AG09309 (cell line): ENCODE results near the gene RHBG.

Experiments used
- DNase-seq: peaks from one replicate; pipeline ENCODE4 v3.0.0-alpha.2; 2010; ENCODE audit warnings: low read depth
- H3K4me3 ChIP-seq: 2 replicates; pipeline ENCODE4 v1.5.1; 2011; ENCODE audit warnings: mild to moderate bottlenecking, low read depth, low read length, moderate library complexity; ENCODE audit not compliant: control insufficient read depth
- TF ChIP-seq, protein P1 (sequence below): IDR thresholded peaks from 2 replicates; pipeline ENCODE4 v1.5.1; 2011; ENCODE audit warnings: mild to moderate bottlenecking, low read depth, low read length, inconsistent platforms; ENCODE audit not compliant: insufficient read depth, control insufficient read depth; ENCODE audit errors: missing control alignments

Gene RHBG

DNA sequence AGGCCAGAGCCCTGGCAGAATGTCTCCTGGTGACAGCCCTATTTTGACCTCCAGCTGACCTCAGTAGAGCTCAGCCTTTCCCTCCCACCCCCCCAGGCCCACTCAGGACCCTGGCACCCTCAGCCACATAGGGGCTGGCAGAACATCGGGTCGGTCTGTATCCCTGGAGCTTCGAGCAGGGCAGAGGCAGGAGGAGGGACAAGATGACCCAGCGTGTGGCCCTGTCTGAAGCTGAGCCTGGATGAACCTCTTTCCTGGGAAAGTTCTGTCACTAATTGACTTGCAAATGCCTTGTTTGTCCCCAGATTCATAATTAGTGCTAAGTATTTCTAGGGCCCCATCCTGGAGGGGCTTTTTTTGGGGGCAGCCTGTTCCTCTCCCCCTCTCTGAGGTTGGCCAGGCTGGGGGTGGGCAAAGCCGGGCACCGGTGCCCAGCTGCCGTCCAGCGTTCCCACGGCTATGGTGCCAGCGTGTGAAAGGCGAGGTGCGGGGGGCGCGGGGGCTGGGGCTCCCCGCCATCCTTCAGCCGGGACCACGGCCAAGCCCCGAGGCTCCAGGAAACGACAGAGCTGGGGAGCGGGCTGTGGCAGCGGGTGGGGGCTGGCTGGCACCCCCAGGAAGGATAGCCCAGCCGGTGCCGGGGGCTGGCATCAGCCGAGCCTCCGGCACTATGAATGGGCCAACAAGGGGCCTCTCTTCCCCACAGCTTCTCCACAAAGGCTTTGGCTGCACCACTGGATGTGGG, 31.4 kb downstream of the RHBG start:
- TF ChIP-seq, protein P1, sequence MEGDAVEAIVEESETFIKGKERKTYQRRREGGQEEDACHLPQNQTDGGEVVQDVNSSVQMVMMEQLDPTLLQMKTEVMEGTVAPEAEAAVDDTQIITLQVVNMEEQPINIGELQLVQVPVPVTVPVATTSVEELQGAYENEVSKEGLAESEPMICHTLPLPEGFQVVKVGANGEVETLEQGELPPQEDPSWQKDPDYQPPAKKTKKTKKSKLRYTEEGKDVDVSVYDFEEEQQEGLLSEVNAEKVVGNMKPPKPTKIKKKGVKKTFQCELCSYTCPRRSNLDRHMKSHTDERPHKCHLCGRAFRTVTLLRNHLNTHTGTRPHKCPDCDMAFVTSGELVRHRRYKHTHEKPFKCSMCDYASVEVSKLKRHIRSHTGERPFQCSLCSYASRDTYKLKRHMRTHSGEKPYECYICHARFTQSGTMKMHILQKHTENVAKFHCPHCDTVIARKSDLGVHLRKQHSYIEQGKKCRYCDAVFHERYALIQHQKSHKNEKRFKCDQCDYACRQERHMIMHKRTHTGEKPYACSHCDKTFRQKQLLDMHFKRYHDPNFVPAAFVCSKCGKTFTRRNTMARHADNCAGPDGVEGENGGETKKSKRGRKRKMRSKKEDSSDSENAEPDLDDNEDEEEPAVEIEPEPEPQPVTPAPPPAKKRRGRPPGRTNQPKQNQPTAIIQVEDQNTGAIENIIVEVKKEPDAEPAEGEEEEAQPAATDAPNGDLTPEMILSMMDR = no peak
- no peak overlapping the region for H3K4me3 ChIP-seq

DNA sequence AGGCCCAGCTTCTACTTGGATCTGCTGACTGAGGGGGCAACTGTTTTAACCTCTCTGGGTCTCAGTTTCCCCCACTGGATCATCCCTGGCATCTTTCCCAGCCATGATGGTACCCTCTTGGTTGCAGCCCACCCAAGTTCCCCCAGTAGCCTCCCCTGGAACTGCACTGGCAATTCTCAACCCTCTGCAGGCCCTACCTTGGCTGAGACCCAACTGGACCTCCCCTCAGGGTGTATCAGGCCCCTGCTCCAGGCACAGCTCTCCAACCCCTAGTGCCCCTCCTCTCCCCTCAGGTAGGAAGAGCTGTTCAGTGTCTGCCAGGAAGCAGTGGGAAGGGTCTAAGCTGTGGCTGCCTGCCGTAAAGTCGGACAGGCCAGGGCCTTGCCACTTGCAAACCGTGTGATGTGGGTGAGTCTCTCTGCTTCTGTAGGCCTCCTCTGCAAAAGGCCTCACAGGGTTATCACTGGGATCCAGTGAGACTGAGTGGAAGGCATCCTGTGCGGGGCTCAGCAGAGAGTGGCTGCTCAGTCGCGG, 32.1 kb downstream of the RHBG start:
- no peak overlapping the region for H3K4me3 ChIP-seq
- DNase-seq = no peak
- TF ChIP-seq, protein P1 = no peak

More for the DNA sequence above, 31.4 kb downstream of the RHBG start:
- no peak for DNase-seq

DNA sequence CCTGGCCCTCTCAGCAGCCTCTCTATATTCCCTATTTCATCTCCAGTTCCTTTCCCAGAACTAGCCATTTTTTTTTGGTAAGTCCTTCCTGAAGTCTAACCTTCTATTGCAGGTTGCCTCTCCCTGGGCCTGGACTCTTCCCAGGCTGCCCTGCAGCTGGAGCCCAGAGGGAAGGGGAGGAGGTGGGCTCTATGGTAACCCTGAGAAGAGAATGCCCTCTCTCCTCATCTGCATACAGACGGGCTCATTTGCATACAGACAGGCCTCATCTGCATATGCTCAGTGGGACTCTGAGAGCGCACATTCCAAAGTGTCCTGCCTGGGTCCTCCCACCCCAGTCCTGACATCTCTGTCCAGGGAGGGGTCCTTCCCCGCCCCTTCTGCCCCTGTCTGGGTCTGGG, 32.7 kb downstream of the RHBG start:
- no peak for DNase-seq
- no peak overlapping the region for H3K4me3 ChIP-seq
- TF ChIP-seq, protein P1 = no peak

DNA sequence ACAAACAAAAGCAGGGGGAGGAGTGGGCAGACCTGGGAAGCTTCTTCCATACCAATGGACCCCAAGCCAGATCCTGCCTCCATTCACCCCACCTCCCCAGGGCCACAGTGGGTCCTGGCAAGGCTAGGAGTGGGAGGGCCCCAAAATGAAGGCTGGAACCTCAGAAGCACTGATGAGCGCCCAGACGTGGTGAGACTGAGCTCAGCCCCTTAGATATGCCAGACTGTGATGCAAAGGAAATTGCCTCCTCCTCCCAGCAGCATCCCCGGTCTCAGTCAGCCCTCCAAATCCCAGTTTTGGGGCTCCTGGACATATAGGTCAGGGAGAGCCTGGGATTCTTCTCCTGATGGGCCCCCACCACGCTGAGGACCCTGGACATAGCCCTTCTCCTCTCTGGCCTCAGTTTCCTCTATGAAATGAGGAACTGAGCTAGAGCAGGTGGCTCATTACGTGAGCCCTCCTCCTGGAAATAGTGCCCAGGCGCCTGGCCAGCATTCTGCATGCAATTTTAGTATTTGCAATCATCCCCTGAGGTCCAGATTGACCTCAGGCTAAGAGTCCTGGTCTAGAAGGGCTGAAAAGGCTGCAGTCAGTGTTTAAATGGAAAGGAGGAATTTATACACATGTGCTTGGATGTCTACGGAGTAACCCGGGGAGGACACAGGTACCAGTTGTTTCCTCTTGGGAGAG, 33.5 kb downstream of the RHBG start:
- TF ChIP-seq, protein P1 = no peak
- no peak for DNase-seq
- no peak overlapping the region for H3K4me3 ChIP-seq

DNA sequence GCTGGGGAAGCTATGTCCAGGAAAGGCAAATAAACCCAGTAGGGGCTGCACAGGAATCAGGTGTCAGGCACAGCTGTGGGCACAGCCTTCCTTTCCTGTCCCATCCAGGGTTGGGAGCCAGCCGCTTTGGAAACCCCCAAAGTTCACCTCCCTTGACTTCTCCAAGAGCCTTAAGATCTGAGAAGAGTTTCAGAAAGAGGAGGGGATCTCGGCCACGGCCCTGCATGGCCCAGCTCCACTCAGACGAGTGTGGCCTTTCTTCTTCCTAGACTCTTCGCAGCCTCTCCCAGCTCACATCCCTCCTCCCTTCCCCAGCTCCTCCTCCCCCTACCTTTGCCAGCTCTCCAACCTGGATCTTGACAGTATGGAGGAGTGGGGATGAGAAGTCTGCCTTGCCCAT, 36.7 kb downstream of the RHBG start:
- TF ChIP-seq, protein P1 = no peak
- no peak overlapping the region for H3K4me3 ChIP-seq
- no peak for DNase-seq

DNA sequence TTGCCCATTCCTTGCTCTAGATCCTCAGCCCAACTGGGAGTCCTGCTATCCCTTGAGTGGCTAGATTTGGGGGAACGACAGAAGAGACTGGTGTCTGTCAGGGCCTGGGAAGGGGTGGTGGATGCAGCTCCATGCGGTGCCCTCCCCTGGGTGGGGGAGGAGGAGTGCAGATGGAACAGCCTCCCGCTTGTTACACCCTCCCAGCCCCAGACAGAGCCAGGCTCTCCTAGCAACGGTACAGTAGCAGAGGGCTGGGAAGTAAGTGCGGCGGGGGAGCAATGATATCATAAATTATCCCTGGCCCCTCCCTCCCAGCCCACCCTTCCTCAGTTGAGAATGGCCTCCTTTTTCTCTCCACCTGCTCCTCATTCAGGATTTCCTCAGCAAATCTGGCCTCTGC, 37.2 kb downstream of the RHBG start:
- TF ChIP-seq, protein P1 = no peak
- no peak for DNase-seq
- H3K4me3 ChIP-seq = no peak overlapping the region
